ENCODE measurements around the gene DGLUCY.
"Not testable (repeated sequence)": the region's sequence is repeated elsewhere in the genome, so short reads cannot be mapped to it uniquely, and the experiment has no call there.

The DGLUCY gene

DNA sequence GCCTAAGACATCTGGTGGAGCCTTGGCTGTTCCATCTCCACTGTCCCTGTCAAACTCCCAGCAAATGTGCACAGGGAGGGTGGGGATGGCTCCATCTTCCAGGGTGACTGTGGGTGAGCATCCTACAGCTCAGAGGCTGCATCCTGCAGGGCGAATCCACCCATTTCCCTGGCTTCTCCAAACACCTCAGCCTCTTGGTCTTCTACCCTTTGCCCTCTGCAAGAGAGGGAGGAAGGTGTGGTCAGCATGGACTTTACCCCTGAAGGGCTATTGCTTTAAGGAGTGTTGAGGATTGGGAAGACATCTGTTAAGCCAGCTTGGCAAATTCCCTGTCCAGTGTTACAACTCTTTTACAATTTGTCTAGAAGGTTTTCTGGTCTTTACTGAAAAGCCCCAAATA is 23.1 kb upstream of the DGLUCY start:
- Histone ChIP-seq H2AFZ (ENCODE audit: low read length) (no peak overlapping the region), H3K27me3 (ENCODE audit: insufficient read depth, low read length, poor library complexity, severe bottlenecking) (no peaks in the 10 kb centered on the region), H4K20me1 (ENCODE audit: insufficient read depth, low read length, poor library complexity, severe bottlenecking) (no peaks in the 10 kb centered on the region), H3K9me3 (ENCODE audit: insufficient read depth, low read depth, low read length) (no peaks in the 10 kb centered on the region), H3K79me2 (ENCODE audit: insufficient read depth, low read length) (no peaks in the 10 kb centered on the region), H3K4me1 (ENCODE audit: insufficient read depth, low read length, poor library complexity, severe bottlenecking) (no peaks in the 10 kb centered on the region), H3K36me3 (ENCODE audit: insufficient read depth, low read length) (no peaks in the 10 kb centered on the region), H3F3A (ENCODE audit: low read depth) (no peaks in the 10 kb centered on the region), H3K9ac (ENCODE audit: low read depth, low read length, poor library complexity, severe bottlenecking) (no peak overlapping the region), H3K4me3 (ENCODE audit: low read length, poor library complexity, severe bottlenecking) (no peak overlapping the region), H3K9me2 (replicated peaks; ENCODE audit: low read depth, low read length) (no peaks in the 10 kb centered on the region), H3K4me2 (ENCODE audit: low read depth, low read length, poor library complexity, severe bottlenecking) (no peak overlapping the region)
- TF ChIP-seq, protein P1, sequence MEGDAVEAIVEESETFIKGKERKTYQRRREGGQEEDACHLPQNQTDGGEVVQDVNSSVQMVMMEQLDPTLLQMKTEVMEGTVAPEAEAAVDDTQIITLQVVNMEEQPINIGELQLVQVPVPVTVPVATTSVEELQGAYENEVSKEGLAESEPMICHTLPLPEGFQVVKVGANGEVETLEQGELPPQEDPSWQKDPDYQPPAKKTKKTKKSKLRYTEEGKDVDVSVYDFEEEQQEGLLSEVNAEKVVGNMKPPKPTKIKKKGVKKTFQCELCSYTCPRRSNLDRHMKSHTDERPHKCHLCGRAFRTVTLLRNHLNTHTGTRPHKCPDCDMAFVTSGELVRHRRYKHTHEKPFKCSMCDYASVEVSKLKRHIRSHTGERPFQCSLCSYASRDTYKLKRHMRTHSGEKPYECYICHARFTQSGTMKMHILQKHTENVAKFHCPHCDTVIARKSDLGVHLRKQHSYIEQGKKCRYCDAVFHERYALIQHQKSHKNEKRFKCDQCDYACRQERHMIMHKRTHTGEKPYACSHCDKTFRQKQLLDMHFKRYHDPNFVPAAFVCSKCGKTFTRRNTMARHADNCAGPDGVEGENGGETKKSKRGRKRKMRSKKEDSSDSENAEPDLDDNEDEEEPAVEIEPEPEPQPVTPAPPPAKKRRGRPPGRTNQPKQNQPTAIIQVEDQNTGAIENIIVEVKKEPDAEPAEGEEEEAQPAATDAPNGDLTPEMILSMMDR (conservative IDR thresholded peaks at IDR 0.05; ENCODE audit: low read length): no peak
- TF ChIP-seq EZH2phosphoT487 (IDR thresholded peaks at IDR 0.05; ENCODE audit: borderline replicate concordance): no peak

DNA sequence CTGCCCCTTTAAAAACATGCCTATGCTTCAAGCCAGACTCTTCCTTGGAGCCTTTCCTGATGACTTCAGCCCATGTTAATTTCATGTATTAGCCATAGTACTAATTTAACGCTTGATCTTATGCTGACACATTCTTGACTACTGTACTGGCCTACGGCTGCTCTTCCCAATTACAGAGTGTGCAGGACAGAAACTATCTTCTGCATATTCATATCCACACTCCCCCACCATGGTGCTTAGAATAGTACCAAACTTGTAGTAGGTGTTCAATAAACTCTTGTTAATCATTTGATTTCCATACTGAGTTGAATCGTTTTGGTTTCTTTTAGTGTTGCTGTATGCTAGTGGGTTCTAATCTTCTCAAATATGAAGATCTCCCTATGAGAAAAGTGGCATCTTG is 21.8 kb upstream of the DGLUCY start:
- H3F3A ChIP-seq (ENCODE audit: low read depth): no peaks in the 10 kb centered on the region
- no peaks in the 10 kb centered on the region for H3K27me3 ChIP-seq (ENCODE audit: insufficient read depth, low read length, poor library complexity, severe bottlenecking)
- H3K4me1 ChIP-seq (ENCODE audit: insufficient read depth, low read length, poor library complexity, severe bottlenecking): no peaks in the 10 kb centered on the region
- H4K20me1 ChIP-seq (ENCODE audit: insufficient read depth, low read length, poor library complexity, severe bottlenecking): no peaks in the 10 kb centered on the region
- no peaks in the 10 kb centered on the region for H3K36me3 ChIP-seq (ENCODE audit: insufficient read depth, low read length)
- H2AFZ ChIP-seq (ENCODE audit: low read length): no peak overlapping the region
- no peaks in the 10 kb centered on the region for H3K9me3 ChIP-seq (ENCODE audit: insufficient read depth, low read depth, low read length)
- no peak overlapping the region for H3K9ac ChIP-seq (ENCODE audit: low read depth, low read length, poor library complexity, severe bottlenecking)
- no peak for TF ChIP-seq EZH2phosphoT487 (IDR thresholded peaks at IDR 0.05; ENCODE audit: borderline replicate concordance)
- TF ChIP-seq, protein P1 (conservative IDR thresholded peaks at IDR 0.05; ENCODE audit: low read length): no peak
- H3K79me2 ChIP-seq (ENCODE audit: insufficient read depth, low read length): no peaks in the 10 kb centered on the region
- H3K9me2 ChIP-seq (replicated peaks; ENCODE audit: low read depth, low read length): no peaks in the 10 kb centered on the region
- no peak overlapping the region for H3K4me2 ChIP-seq (ENCODE audit: low read depth, low read length, poor library complexity, severe bottlenecking)
- H3K4me3 ChIP-seq (ENCODE audit: low read length, poor library complexity, severe bottlenecking): no peak overlapping the region

DNA sequence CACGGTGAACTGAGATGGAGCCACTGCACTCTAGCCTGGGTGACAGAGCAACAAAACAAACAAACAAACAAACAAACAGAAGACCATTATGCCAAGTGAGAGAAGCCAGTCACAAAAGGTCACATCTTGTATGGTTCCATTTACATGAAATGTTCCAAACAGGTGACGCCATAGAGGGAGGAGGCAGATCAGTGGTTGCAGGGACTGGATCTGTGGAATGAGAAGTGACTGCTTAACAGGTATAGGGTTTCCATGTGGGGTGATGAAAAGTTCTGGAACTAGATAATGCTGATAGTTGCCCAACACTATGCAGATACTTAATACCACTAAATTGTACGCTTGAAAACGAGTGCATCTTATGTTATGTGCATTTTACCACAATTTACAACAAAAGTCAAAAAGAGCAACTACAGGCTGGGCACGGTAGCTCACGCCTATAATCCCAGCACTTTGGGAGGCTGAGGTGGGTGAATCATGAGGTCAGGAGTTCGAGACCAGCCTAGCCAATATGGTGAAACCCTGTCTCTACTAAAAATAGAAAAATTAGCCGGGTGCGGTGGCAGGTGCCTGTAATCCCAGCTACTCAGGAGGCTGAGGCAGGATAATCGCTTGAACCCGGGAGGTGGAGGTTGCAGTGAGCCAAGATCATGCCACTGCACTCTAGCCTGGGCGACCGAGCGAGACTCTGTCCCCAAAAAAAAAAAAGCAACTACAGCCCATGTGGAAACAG is 20.0 kb upstream of the DGLUCY start:
- not testable (repeated sequence) for H3K4me2 ChIP-seq (ENCODE audit: low read depth, low read length, poor library complexity, severe bottlenecking); H3K79me2 ChIP-seq (ENCODE audit: insufficient read depth, low read length); H3K27me3 ChIP-seq (ENCODE audit: insufficient read depth, low read length, poor library complexity, severe bottlenecking); H3K4me3 ChIP-seq (ENCODE audit: low read length, poor library complexity, severe bottlenecking); H3K4me1 ChIP-seq (ENCODE audit: insufficient read depth, low read length, poor library complexity, severe bottlenecking); H2AFZ ChIP-seq (ENCODE audit: low read length); H3K36me3 ChIP-seq (ENCODE audit: insufficient read depth, low read length); H4K20me1 ChIP-seq (ENCODE audit: insufficient read depth, low read length, poor library complexity, severe bottlenecking); H3K9me3 ChIP-seq (ENCODE audit: insufficient read depth, low read depth, low read length); H3F3A ChIP-seq (ENCODE audit: low read depth); H3K9me2 ChIP-seq (replicated peaks; ENCODE audit: low read depth, low read length); H3K9ac ChIP-seq (ENCODE audit: low read depth, low read length, poor library complexity, severe bottlenecking)

DNA sequence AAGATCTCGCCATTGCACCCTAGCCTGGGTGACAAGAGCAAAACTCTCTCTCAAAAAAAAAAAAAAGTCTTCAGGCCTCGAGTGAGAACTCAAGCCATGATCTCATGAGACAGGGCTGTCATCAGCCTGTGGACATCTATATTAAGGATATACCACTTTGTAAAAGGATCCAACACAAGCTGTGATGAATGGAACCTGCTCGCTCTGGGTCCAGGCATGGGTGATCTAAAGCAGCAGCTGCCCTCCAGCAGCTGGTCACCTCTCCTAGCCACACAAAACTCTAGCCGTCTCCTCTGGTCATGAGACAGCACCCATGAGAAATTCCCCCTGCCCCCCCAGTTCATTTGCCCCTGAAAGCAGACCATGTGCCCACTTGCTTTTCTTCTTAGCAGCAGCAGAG is 19.1 kb upstream of the DGLUCY start:
- Histone ChIP-seq H3K36me3 (ENCODE audit: insufficient read depth, low read length) (no peaks in the 10 kb centered on the region), H3K79me2 (ENCODE audit: insufficient read depth, low read length) (no peaks in the 10 kb centered on the region), H3K4me1 (ENCODE audit: insufficient read depth, low read length, poor library complexity, severe bottlenecking) (no peaks in the 10 kb centered on the region), H3K4me3 (ENCODE audit: low read length, poor library complexity, severe bottlenecking) (no peak overlapping the region), H3K27me3 (ENCODE audit: insufficient read depth, low read length, poor library complexity, severe bottlenecking) (no peaks in the 10 kb centered on the region), H2AFZ (ENCODE audit: low read length) (no peak overlapping the region), H3K9me2 (replicated peaks; ENCODE audit: low read depth, low read length) (no peaks in the 10 kb centered on the region), H3K9ac (ENCODE audit: low read depth, low read length, poor library complexity, severe bottlenecking) (no peak overlapping the region), H3F3A (ENCODE audit: low read depth) (no peaks in the 10 kb centered on the region), H4K20me1 (ENCODE audit: insufficient read depth, low read length, poor library complexity, severe bottlenecking) (no peaks in the 10 kb centered on the region), H3K4me2 (ENCODE audit: low read depth, low read length, poor library complexity, severe bottlenecking) (no peak overlapping the region), H3K9me3 (ENCODE audit: insufficient read depth, low read depth, low read length) (no peaks in the 10 kb centered on the region)
- no peak for TF ChIP-seq EZH2phosphoT487 (IDR thresholded peaks at IDR 0.05; ENCODE audit: borderline replicate concordance)
- TF ChIP-seq, protein P1 (conservative IDR thresholded peaks at IDR 0.05; ENCODE audit: low read length): no peak
